Upper lobe of left lung (tissue), 4 donors: ENCODE measurements around the gene FAM217A.

ENCODE experiments used
- EP300 ChIP-seq, 4 donors: sonication (generic); formaldehyde crosslinking; IDR thresholded peaks; one replicate each; pipeline ENCODE4 v1.5.1; 2017; ENCODE audit warnings: antibody characterized with exemption in 4 of 4, control low read depth in 2 of 4
- POLR2A ChIP-seq, 4 donors: fragments of 450-650 bp; IDR thresholded peaks; one replicate each; pipeline ENCODE4 v1.5.1; 2016 to 2017; ENCODE audit warnings: antibody characterized with exemption in 4 of 4, mild to moderate bottlenecking in 2 of 4
- POLR2AphosphoS5 ChIP-seq, 2 donors: sonication (generic); formaldehyde crosslinking; IDR thresholded peaks; one replicate each; pipeline ENCODE4 v1.5.1; 2017; ENCODE audit warnings: antibody characterized with exemption in 2 of 2
- TF ChIP-seq, protein P1 (sequence below), 6 experiments: fragments of 450-650 bp in 4 of 6; fragments of 200-600 bp in 2 of 6; sonication (generic) in 2 of 6; IDR thresholded peaks; one replicate each; pipeline ENCODE4 v1.5.1; 2016 to 2019; ENCODE audit warnings: antibody characterized with exemption in 6 of 6

DNA sequence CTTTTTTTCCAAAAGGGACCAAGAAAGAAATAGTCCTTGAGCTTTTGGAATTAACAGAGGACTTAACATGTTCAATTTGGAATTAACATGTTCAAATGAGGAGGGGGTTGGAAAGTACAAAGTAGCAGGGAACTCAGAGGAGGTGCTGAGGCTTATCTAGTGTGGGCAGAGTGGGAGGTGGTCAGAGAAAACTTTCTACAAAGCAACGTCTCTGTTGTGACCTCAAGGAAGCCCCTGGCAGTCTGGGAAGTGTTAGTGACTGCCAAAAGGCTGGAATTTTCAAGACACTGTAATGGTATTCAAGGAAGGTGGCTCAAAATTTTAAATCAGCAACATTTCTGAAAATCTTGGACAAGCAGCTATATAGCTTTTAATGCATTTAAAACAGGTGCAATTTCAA, 49.1 kb upstream of the FAM217A start:
- TF ChIP-seq, protein P1, sequence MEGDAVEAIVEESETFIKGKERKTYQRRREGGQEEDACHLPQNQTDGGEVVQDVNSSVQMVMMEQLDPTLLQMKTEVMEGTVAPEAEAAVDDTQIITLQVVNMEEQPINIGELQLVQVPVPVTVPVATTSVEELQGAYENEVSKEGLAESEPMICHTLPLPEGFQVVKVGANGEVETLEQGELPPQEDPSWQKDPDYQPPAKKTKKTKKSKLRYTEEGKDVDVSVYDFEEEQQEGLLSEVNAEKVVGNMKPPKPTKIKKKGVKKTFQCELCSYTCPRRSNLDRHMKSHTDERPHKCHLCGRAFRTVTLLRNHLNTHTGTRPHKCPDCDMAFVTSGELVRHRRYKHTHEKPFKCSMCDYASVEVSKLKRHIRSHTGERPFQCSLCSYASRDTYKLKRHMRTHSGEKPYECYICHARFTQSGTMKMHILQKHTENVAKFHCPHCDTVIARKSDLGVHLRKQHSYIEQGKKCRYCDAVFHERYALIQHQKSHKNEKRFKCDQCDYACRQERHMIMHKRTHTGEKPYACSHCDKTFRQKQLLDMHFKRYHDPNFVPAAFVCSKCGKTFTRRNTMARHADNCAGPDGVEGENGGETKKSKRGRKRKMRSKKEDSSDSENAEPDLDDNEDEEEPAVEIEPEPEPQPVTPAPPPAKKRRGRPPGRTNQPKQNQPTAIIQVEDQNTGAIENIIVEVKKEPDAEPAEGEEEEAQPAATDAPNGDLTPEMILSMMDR (IDR thresholded peaks at IDR 0.05), result no peak
- TF ChIP-seq EP300 (IDR thresholded peaks at IDR 0.05), result no peak
- no peak for TF ChIP-seq POLR2AphosphoS5 (IDR thresholded peaks at IDR 0.05)
- TF ChIP-seq POLR2A (IDR thresholded peaks at IDR 0.05), result no peak
